ENCODE results near the gene KLK14. TPM values are rescaled to one million over a fixed set of nuclear protein-coding genes. Genes with fewer than 3 reads are reported as not detected.

KLK14 gene
- total RNA-seq, 1 experiment from 2014 or later, result 0.76 TPM

DNA sequence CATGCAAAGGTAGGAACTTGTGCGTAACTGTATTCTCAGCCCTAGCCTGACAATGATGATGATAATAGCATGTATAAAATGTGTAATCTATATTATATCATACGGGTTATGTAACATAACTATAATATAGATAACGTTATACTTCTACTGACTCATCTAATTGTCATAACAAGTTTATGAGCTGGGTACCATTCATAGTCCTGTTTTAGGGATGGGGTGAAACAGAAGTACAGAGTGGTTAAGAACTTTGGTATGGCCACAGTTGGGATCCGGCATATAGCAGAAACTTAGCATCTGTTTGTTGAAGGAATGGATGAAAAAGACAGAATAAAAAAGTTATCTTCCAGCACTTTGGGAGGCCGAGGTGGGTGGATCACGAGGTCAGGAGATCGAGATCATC is 20.3 kb upstream of the KLK14 start:
- intact Hi-C loops (cut with micrococcal nuclease), result no loop called here
- POLR2A ChIA-PET, result no interaction called here
- peaks cover 43% of the 10 kb centered on the region for H3K79me2 ChIP-seq (ENCODE audit: insufficient read depth, low read length)
- DNase-seq (ENCODE audit: low read depth, low spot score) (no peak), ATAC-seq (no peak)
- no peak overlapping the region for H3K9ac ChIP-seq (ENCODE audit: low read length)
- TF ChIP-seq, protein P1, sequence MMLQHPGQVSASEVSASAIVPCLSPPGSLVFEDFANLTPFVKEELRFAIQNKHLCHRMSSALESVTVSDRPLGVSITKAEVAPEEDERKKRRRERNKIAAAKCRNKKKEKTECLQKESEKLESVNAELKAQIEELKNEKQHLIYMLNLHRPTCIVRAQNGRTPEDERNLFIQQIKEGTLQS (IDR thresholded peaks at IDR 0.05), result no peak
- TF ChIP-seq, protein P2, sequence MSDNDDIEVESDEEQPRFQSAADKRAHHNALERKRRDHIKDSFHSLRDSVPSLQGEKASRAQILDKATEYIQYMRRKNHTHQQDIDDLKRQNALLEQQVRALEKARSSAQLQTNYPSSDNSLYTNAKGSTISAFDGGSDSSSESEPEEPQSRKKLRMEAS (IDR thresholded peaks at IDR 0.05), result no peak
- TF ChIP-seq EGR1 (IDR thresholded peaks at IDR 0.05; ENCODE audit: low read depth) (no peak), CBX3 (IDR thresholded peaks at IDR 0.05; ENCODE audit: low read depth) (no peak), RAD21 (IDR thresholded peaks at IDR 0.05; ENCODE audit: low read depth) (no peak), ELF1 (IDR thresholded peaks at IDR 0.05; ENCODE audit: borderline replicate concordance, low read depth) (no peak), TCF7L2 (IDR thresholded peaks at IDR 0.05; ENCODE audit: borderline replicate concordance, extremely low read depth, insufficient read depth, insufficient read length) (no peak), EZH2 (IDR thresholded peaks at IDR 0.05) (no peak), JUND (IDR thresholded peaks at IDR 0.05) (no peak), FOSL1 (IDR thresholded peaks at IDR 0.05; ENCODE audit: low read depth) (no peak), YY1 (IDR thresholded peaks at IDR 0.05; ENCODE audit: extremely low read depth, insufficient replicate concordance, low read depth, low read length) (no peak), SRF (IDR thresholded peaks at IDR 0.05; ENCODE audit: low read depth) (no peak), EZH2phosphoT487 (IDR thresholded peaks at IDR 0.05; ENCODE audit: borderline replicate concordance) (no peak), POLR2AphosphoS5 (IDR thresholded peaks at IDR 0.05; ENCODE audit: low read depth, low read length) (no peak)
- TF ChIP-seq, protein P3, sequence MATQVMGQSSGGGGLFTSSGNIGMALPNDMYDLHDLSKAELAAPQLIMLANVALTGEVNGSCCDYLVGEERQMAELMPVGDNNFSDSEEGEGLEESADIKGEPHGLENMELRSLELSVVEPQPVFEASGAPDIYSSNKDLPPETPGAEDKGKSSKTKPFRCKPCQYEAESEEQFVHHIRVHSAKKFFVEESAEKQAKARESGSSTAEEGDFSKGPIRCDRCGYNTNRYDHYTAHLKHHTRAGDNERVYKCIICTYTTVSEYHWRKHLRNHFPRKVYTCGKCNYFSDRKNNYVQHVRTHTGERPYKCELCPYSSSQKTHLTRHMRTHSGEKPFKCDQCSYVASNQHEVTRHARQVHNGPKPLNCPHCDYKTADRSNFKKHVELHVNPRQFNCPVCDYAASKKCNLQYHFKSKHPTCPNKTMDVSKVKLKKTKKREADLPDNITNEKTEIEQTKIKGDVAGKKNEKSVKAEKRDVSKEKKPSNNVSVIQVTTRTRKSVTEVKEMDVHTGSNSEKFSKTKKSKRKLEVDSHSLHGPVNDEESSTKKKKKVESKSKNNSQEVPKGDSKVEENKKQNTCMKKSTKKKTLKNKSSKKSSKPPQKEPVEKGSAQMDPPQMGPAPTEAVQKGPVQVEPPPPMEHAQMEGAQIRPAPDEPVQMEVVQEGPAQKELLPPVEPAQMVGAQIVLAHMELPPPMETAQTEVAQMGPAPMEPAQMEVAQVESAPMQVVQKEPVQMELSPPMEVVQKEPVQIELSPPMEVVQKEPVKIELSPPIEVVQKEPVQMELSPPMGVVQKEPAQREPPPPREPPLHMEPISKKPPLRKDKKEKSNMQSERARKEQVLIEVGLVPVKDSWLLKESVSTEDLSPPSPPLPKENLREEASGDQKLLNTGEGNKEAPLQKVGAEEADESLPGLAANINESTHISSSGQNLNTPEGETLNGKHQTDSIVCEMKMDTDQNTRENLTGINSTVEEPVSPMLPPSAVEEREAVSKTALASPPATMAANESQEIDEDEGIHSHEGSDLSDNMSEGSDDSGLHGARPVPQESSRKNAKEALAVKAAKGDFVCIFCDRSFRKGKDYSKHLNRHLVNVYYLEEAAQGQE (IDR thresholded peaks at IDR 0.05; ENCODE audit: low read depth), result no peak
- TF ChIP-seq, protein P4, sequence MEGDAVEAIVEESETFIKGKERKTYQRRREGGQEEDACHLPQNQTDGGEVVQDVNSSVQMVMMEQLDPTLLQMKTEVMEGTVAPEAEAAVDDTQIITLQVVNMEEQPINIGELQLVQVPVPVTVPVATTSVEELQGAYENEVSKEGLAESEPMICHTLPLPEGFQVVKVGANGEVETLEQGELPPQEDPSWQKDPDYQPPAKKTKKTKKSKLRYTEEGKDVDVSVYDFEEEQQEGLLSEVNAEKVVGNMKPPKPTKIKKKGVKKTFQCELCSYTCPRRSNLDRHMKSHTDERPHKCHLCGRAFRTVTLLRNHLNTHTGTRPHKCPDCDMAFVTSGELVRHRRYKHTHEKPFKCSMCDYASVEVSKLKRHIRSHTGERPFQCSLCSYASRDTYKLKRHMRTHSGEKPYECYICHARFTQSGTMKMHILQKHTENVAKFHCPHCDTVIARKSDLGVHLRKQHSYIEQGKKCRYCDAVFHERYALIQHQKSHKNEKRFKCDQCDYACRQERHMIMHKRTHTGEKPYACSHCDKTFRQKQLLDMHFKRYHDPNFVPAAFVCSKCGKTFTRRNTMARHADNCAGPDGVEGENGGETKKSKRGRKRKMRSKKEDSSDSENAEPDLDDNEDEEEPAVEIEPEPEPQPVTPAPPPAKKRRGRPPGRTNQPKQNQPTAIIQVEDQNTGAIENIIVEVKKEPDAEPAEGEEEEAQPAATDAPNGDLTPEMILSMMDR (IDR thresholded peaks at IDR 0.05 in 2 of 3, conservative IDR thresholded peaks at IDR 0.05 in 1 of 3; ENCODE audit: borderline replicate concordance in 1 of 3, insufficient read depth in 1 of 3, low read depth in 2 of 3, low read length in 2 of 3), result no peak
- H3K4me1 ChIP-seq (ENCODE audit: control insufficient read depth in 1 of 2, insufficient read depth in 2 of 2, low read length in 2 of 2), result peaks cover 6 to 9% of the 10 kb centered on the region in 2 experiments; a peak in 3 of 4 replicates
- H3K9me3 ChIP-seq (ENCODE audit: control insufficient read depth in 1 of 2, insufficient read depth in 1 of 2, low read depth in 1 of 2, low read length in 2 of 2), result no peaks in the 10 kb centered on the region
- CTCF ChIA-PET, result no interaction called here
- no TSS peak for BruUV-seq (replicated peaks)
- no peaks in the 10 kb centered on the region for H3K9me2 ChIP-seq (ENCODE audit: insufficient read depth)
- no peak overlapping the region for H2AFZ ChIP-seq (ENCODE audit: low read depth, low read length, poor library complexity, severe bottlenecking)
- RAD21 ChIA-PET (ENCODE audit: low non-redundant PET in 1 of 2, low total read pairs in 2 of 2, uncharacterized antibody in 2 of 2, unreplicated experiment in 2 of 2), result no interaction called here
- H3K27me3 ChIP-seq (ENCODE audit: insufficient read depth, low read length), result no peaks in the 10 kb centered on the region
- H3K27ac ChIP-seq (ENCODE audit: low read depth, low read length), result no peak overlapping the region
- peaks cover 6 to 18% of the 10 kb centered on the region in 2 experiments; a peak in 3 of 4 replicates for H3K36me3 ChIP-seq (ENCODE audit: control insufficient read depth in 1 of 2, insufficient read depth in 2 of 2, low read length in 2 of 2)
- no peak overlapping the region for H3K4me3 ChIP-seq (replicated peaks in 1 of 2; ENCODE audit: low read depth in 1 of 2, low read length in 2 of 2)
- no peaks in the 10 kb centered on the region for H4K20me1 ChIP-seq (ENCODE audit: insufficient read depth)
- no peak overlapping the region for H3K4me2 ChIP-seq (ENCODE audit: low read length)

Data from HCT116 (cell line).